CD4-positive, alpha-beta T cell treated with Interleukin-10 for 1 hour (primary cell): ENCODE measurements around the gene SRCIN1.

ENCODE experiments used
- DNase-seq: peaks from one replicate; pipeline ENCODE4 v3.0.0-alpha.2; 2020

The SRCIN1 gene

GRCh38 chr17:38597375-38597774 is 8.4 kb downstream of the SRCIN1 start:
- no peak for DNase-seq

DNA sequence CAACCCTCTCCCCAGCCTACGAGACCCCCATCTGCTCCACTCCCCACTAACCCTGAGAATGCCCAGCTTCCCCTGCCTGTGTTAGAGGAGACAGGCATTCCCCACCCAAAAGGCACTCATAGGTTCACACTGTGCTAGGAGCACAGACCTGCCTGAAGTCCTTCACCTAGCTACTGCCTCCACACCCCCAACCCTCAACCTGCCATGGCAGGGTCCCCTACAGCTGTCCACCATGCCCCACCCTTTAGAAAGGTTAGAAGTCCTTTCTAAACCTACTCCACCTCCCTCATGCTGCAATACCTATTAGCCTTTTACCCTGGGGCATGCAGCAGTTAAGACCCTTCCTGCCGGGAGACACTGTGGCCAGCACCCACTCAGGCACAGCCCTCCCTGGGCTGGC is 9.1 kb downstream of the SRCIN1 start:
- no peak for DNase-seq

- DNase-seq: no peak
These were observed 9.9 kb downstream of the SRCIN1 start for GRCh38 chr17:38595892-38596291.

GRCh38 chr17:38594152-38594551 is 11.6 kb downstream of the SRCIN1 start:
- no peak for DNase-seq

DNA sequence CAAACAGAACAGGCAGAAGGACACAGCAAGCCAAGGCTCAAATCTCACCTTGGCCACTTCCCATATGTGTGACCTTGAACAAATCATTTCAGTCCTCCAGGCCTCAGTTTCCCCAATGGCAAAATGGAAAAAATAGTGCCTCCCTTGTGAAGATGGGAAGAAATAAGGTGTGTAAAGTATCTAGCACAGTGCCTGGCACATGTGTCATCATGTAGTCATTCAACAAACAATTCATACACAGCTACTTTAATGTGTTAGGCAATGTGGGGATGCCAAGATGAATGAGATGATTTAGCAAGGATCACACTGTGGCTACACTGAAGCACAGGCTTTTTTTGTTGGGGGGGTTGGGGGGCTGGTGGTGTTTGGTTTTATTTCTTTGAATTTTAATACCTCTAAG is 13.3 kb downstream of the SRCIN1 start:
- no peak for DNase-seq

DNA sequence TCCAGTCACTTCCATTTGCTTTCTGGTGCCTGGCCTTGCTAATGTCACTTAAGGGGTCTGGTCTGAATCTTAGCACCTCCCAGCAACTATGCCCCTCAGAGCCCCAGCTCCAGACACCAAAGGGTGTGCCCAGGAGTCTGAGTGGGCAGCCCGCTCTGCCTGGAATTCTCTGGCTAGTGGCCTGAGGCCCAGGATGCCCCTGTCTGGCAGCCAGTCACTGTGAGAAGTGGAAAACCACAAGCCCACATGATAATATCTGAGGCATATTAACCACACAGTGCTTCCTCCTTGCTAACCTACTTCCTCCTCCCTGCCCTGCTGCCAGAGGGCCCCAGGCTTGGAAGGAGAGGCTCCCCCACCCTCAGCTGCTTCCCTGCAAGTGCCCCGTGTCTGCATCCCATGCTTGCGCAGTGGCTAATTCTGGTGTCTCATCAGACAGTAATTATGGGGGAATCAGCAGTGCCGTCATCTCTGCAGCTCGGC is 14.0 kb downstream of the SRCIN1 start:
- peak; percentile 40 for DNase-seq

DNA sequence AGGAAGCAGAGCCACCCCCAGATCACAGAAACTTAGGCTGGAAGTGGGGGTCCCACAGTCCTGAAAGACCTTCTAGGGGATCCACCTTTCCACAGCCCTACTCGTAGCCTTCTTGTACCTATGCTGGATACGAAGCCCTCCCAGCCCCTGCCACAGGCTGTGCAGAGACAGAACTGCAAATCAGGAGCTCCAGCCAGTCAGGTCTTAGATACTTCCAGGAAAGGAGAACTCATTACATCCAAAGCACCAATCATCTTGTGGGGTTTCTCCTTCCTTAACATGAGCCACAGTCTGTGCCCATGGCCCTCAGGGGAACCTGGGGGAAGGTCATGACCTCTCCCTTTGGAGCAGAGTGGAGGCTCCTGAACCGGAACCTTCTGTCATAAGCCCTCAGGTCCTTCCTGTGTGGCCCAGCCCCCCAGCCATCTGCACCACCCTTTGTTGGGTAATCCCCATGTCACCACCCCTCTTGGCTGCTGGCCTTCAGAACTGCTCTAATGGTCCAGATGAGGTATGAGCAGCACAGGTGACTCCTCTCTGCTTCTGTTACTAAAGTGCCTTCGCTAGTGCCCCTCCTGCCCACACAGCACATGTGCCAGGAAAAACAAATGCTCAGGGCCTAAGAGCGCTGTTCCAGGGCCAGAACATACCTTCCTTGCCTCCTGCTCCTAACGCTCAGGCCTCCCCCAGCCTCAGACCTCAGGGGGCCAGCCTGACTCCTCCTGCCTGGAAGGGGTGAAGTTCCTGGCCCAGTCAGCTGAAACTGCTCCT is 14.6 kb downstream of the SRCIN1 start:
- DNase-seq: no peak

DNA sequence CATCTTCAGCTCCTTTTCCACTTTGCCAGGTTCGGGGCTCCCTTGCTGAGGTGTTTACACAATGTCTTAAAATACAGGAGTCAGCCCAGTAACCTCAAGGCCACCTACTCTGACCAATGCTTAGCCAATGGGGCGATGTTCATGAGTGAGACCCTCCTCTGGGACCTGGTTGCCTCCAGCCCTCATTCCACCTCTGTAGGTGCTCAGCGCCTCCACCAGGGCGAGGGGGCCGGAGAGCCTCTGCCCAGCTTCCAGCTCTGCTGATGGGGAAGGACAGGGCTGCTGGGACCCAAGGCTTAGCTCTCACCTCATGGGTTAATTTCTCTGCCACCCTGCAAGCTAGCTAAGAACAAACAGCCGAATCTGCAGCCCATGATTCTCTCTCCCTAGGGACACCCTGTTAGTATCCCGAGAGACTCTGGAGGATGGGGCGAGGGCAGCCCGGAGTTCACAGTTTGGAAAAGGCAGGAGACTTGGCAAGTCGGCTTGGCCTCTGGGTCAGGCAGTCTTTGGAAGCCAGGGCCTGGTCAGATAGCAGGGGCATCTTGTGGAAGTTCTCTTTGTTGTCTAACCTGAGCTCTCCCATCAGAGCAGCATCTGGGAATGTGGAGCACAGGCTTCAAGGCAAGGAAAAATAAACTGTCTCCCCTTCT is 16.2 kb downstream of the SRCIN1 start:
- DNase-seq: no peak

GRCh38 chr17:38588788-38589174 is 17.0 kb downstream of the SRCIN1 start:
- DNase-seq: no peak

- DNase-seq: no peak
These were observed 17.6 kb downstream of the SRCIN1 start for GRCh38 chr17:38587947-38588787.

GRCh38 chr17:38587203-38587602 is 18.5 kb downstream of the SRCIN1 start:
- DNase-seq: no peak

- DNase-seq: no peak
These were observed 19.0 kb downstream of the SRCIN1 start for GRCh38 chr17:38586788-38587187.

DNA sequence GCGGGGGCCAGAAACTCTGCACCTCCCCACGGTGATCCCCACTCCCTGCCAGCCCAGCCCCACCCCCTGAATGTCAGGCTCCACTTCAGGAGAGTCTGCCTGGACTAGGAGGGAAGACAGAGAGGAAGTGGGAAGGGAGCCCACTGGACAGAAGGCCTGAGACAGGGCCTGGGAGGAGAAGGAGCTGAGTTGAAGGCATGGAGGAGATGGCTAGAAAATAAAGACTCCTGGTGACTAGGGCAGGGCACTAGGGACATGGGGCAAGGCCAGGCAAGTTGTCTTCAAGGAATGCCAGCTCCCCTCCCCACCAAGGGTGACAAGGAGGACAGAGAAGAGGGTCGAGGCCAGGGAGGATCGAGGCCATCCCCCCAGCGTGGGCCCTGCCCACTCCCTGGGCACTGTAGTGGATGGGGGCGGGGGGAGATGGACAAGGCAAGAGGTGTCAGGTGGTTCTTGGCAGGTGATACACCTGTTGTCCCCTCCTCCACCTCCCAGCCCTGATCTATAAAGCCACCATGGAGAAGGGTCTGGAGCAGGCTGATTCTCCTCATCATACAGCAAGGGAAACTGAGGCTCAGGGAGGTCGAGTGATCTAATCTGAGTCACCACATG is 19.7 kb downstream of the SRCIN1 start:
- DNase-seq: no peak

- no peak for DNase-seq
These were observed 20.5 kb downstream of the SRCIN1 start for GRCh38 chr17:38585056-38585917.

GRCh38 chr17:38584350-38584925 is 21.3 kb downstream of the SRCIN1 start:
- peak; percentile 63 for DNase-seq

DNA sequence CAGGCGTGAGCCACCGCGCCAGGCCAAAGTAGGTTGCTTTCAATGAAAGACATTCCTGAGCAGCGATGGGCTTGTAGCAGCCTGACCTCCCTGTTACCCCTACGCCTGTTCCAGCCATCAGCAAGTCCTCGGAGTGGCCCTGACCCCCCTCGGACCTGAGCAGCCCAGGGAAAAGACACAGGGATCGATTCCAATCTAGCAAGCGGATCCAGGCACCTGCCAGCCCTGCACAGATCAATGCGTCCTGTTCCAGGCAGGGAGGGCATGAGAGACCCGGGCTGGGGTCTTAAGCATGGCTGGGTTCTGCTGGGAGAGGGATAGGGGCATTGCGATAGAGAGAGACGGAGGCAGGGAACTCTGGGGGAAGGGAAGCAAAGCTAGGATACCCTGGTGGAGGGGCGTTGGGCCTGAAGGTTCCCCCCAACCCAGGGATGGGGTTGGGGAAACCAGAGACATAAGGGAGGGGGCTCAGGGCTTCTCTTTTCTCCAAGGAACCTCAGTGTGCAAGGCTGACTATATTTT is 21.9 kb downstream of the SRCIN1 start:
- DNase-seq: no peak

- no peak for DNase-seq
These were observed 22.6 kb downstream of the SRCIN1 start for GRCh38 chr17:38583176-38583575.

GRCh38 chr17:38582069-38582468 is 23.7 kb downstream of the SRCIN1 start:
- no peak for DNase-seq

DNA sequence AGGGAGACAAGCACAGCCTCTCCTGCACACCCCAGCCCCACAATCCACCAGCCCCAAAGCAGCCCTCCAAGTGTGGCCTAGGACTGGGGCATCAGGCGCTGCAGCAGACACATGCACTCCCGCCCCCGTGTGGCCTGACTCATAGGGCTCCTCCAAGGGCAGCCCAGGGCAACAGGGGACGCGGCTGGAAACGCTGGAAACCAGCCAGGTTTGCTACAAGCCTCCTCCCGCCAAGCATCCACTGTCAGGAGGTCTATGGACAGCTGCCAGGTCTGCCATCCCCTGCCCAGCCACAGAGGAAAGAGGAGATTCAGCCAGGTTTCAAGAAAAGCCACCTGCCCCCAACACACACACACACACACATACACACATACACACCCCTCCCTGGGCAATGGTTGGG is 25.8 kb downstream of the SRCIN1 start:
- no peak for DNase-seq

DNA sequence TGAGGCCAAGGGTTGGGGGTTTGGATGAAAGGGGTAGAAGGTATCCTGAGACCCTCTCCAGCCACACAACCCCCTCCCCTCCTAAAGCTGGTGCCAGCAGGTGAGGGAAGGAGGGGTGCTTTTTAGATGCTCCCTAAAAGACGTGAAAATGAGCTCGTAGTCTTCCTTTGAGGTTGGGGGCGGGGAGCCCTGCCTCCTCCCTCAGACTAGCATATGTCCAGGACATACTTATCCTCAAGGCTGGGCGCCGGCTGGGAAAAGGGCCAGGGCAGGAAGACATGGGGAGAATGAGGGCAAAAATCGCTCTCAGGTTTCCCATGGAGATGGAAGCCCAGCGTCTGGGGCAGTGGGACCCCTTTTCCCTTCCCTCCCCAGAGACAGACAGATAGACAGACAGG is 26.7 kb downstream of the SRCIN1 start:
- DNase-seq: no peak
